Measurements from ENCODE around the gene ST3GAL6. TPM values are rescaled to one million over a fixed set of nuclear protein-coding genes. Genes with fewer than 3 reads are reported as not detected.

The ST3GAL6 gene
- total RNA-seq, 5 donors from 2014 or later (not counting 1 experiment from before 2014, with no cell fraction given), result 0.55 to 1.0 (median 0.55) TPM; not detected in 2

DNA sequence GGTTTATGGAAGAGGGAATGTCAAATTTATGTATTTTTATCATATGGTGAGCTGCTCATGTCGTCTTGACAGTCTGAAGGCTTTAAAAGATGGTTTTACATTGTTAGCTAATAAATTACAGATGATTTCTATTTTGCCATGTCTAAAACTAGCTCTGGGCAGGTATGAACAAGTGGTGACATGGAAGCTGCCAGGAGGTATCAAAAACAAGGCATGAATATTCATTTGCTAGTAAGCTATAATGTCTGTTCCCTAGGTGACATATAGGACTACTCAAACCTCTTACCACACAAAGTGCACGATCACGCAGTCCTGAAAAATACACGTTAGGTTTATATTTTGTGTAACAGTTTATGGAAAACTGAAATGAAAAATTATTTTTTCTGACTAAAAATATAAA, 34.8 kb downstream of the ST3GAL6 start:
- ATAC-seq (replicated peaks in 1 of 4), result no peak
- Histone ChIP-seq H3K36me3 (ENCODE audit: control insufficient read depth in 2 of 2, extremely low read depth in 1 of 2, insufficient read depth in 1 of 2, low read length in 1 of 2) (no peaks in the 10 kb centered on the region), H3K4me3 (ENCODE audit: control insufficient read depth in 1 of 2, extremely low read depth in 1 of 2, low read length in 1 of 2) (no peak overlapping the region), H3K27ac (ENCODE audit: low read length) (no peak overlapping the region), H3K9me3 (no peaks in the 10 kb centered on the region), H3K27me3 (replicated peaks in 1 of 2; ENCODE audit: control insufficient read depth in 2 of 2, extremely low read depth in 1 of 2, insufficient read depth in 2 of 2, low read length in 1 of 2) (no peaks in the 10 kb centered on the region), H3K4me1 (ENCODE audit: control insufficient read depth in 1 of 2, extremely low read depth in 1 of 2, insufficient read depth in 2 of 2, low read length in 2 of 2) (peaks cover 0 to 3% of the 10 kb centered on the region in 2 experiments)
- no peaks in the 10 kb centered on the region for H3K36me3 Mint-ChIP-seq
- POLR2A ChIA-PET, result no interaction called here
- WGBS (ENCODE audit: insufficient coverage), result no CpG with 5 or more reads among the region's 4 CpGs
- no peak for DNase-seq
- H3K27me3 Mint-ChIP-seq, result no peaks in the 10 kb centered on the region
- CTCF ChIA-PET, result no interaction called here
- no peaks in the 10 kb centered on the region for H3K4me1 Mint-ChIP-seq
- no peaks in the 10 kb centered on the region for H3K9me3 Mint-ChIP-seq
- H3K4me3 Mint-ChIP-seq, result no peak overlapping the region
- no peak overlapping the region for H3K27ac Mint-ChIP-seq

DNA sequence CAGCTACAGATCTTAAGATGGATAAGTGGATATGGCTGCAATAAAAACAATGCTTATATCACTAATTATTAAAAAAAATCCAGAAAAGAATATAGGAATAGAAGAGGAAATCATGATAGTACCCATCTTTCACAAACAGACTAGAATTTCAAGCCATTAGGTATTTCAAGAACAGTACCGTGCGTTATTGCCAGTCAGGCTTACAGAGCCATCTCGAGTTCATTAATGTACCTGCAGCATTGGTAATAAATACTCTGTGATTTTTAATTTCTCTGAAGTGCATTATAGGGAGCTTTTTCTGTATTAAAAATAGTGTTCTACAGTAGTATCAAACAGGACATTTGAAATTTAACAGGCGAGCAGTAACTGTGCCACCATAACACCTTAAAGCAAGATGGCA, 35.7 kb downstream of the ST3GAL6 start:
- no peak overlapping the region for H3K27ac ChIP-seq (ENCODE audit: low read length)
- H3K27me3 Mint-ChIP-seq, result no peaks in the 10 kb centered on the region
- H3K4me1 ChIP-seq (ENCODE audit: control insufficient read depth in 1 of 2, extremely low read depth in 1 of 2, insufficient read depth in 2 of 2, low read length in 2 of 2), result peaks cover 0 to 3% of the 10 kb centered on the region in 2 experiments
- POLR2A ChIA-PET, result no interaction called here
- H3K36me3 ChIP-seq (ENCODE audit: control insufficient read depth in 2 of 2, extremely low read depth in 1 of 2, insufficient read depth in 1 of 2, low read length in 1 of 2), result no peaks in the 10 kb centered on the region
- no peaks in the 10 kb centered on the region for H3K36me3 Mint-ChIP-seq
- no peaks in the 10 kb centered on the region for H3K9me3 Mint-ChIP-seq
- WGBS (ENCODE audit: insufficient coverage), result no CpG with 5 or more reads among the region's 4 CpGs
- H3K27ac Mint-ChIP-seq, result no peak overlapping the region
- DNase-seq, result no peak
- no peaks in the 10 kb centered on the region for H3K27me3 ChIP-seq (replicated peaks in 1 of 2; ENCODE audit: control insufficient read depth in 2 of 2, extremely low read depth in 1 of 2, insufficient read depth in 2 of 2, low read length in 1 of 2)
- no peak overlapping the region for H3K4me3 Mint-ChIP-seq
- H3K4me1 Mint-ChIP-seq, result no peaks in the 10 kb centered on the region
- CTCF ChIA-PET, result interaction anchor here in 1 of 2 donors (0.7 kb wide), 1 partner anchor 741 kb away, joined by 3 read pairs; no protein-coding TSS in a partner anchor
- no peak overlapping the region for H3K4me3 ChIP-seq (ENCODE audit: control insufficient read depth in 1 of 2, extremely low read depth in 1 of 2, low read length in 1 of 2)
- no peak for ATAC-seq (replicated peaks in 1 of 4)
- H3K9me3 ChIP-seq, result no peaks in the 10 kb centered on the region

DNA sequence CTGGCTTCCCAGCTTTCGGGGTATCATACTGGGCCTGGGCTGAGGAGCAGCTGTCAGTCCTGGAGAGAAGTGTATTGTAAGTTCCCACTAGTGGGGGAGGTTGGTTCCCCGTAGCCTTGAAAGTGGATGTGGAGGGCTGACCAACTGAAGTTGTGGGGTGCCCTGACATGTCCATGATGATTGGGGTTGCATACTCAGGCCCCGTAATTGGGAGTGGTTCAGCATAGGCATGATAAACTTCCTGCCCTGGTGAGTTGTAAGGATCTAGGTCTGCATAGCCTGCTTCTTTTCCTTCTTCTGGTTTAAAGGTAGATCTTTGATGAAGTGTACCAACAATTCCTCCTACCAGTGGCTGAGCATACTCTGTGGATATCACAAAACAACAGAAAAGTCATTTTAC, 36.3 kb downstream of the ST3GAL6 start:
- DNase-seq (no peak), ATAC-seq (replicated peaks in 1 of 4) (no peak)
- Mint-ChIP-seq H3K27me3 (no peaks in the 10 kb centered on the region), H3K36me3 (no peaks in the 10 kb centered on the region), H3K4me3 (no peak overlapping the region), H3K27ac (no peak overlapping the region), H3K9me3 (no peaks in the 10 kb centered on the region), H3K4me1 (no peaks in the 10 kb centered on the region)
- Histone ChIP-seq H3K4me3 (ENCODE audit: control insufficient read depth in 1 of 2, extremely low read depth in 1 of 2, low read length in 1 of 2) (no peak overlapping the region), H3K36me3 (ENCODE audit: control insufficient read depth in 2 of 2, extremely low read depth in 1 of 2, insufficient read depth in 1 of 2, low read length in 1 of 2) (no peaks in the 10 kb centered on the region), H3K27me3 (replicated peaks in 1 of 2; ENCODE audit: control insufficient read depth in 2 of 2, extremely low read depth in 1 of 2, insufficient read depth in 2 of 2, low read length in 1 of 2) (no peaks in the 10 kb centered on the region), H3K9me3 (no peaks in the 10 kb centered on the region), H3K4me1 (ENCODE audit: control insufficient read depth in 1 of 2, extremely low read depth in 1 of 2, insufficient read depth in 2 of 2, low read length in 2 of 2) (peaks cover 0 to 3% of the 10 kb centered on the region in 2 experiments), H3K27ac (ENCODE audit: low read length) (no peak overlapping the region)
- POLR2A ChIA-PET, result no interaction called here
- CTCF ChIA-PET, result no interaction called here
- WGBS (ENCODE audit: insufficient coverage), result 94% methylated on average over 2 of the region's 3 CpGs

DNA sequence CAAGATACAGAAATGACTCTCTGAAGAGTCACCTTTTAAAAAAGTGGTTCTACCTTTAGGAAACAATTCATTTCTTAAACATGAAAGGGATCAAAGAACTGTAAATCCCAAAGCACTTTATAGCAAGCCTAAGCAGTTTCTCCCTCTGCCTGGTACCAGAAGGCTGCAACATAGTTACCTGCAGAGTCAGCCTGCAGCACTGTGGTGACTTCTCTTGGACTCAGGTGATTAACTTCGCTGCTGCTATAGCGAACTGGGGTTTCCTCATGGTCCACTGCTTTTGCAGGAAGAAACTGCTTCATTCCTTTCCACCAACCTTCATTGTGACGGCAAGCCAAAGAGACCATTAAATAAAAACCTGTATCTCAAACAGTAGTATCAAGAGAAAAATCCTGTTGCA, 37.3 kb downstream of the ST3GAL6 start:
- no peaks in the 10 kb centered on the region for H3K4me1 Mint-ChIP-seq
- H3K27me3 Mint-ChIP-seq, result no peaks in the 10 kb centered on the region
- CTCF ChIA-PET, result no interaction called here
- H3K9me3 ChIP-seq, result no peaks in the 10 kb centered on the region
- POLR2A ChIA-PET, result no interaction called here
- H3K27ac ChIP-seq (ENCODE audit: low read length), result no peak overlapping the region
- peaks cover 0 to 3% of the 10 kb centered on the region in 2 experiments for H3K4me1 ChIP-seq (ENCODE audit: control insufficient read depth in 1 of 2, extremely low read depth in 1 of 2, insufficient read depth in 2 of 2, low read length in 2 of 2)
- no peaks in the 10 kb centered on the region for H3K9me3 Mint-ChIP-seq
- H3K4me3 ChIP-seq (ENCODE audit: control insufficient read depth in 1 of 2, extremely low read depth in 1 of 2, low read length in 1 of 2), result no peak overlapping the region
- H3K27me3 ChIP-seq (replicated peaks in 1 of 2; ENCODE audit: control insufficient read depth in 2 of 2, extremely low read depth in 1 of 2, insufficient read depth in 2 of 2, low read length in 1 of 2), result no peaks in the 10 kb centered on the region
- H3K36me3 ChIP-seq (ENCODE audit: control insufficient read depth in 2 of 2, extremely low read depth in 1 of 2, insufficient read depth in 1 of 2, low read length in 1 of 2), result no peaks in the 10 kb centered on the region
- H3K27ac Mint-ChIP-seq, result no peak overlapping the region
- no peak overlapping the region for H3K4me3 Mint-ChIP-seq
- WGBS (ENCODE audit: insufficient coverage), result 75% methylated on average over 2 of the region's 3 CpGs
- peaks cover under 1% of the 10 kb centered on the region for H3K36me3 Mint-ChIP-seq
- no peak for DNase-seq
- ATAC-seq (replicated peaks in 1 of 4), result no peak

DNA sequence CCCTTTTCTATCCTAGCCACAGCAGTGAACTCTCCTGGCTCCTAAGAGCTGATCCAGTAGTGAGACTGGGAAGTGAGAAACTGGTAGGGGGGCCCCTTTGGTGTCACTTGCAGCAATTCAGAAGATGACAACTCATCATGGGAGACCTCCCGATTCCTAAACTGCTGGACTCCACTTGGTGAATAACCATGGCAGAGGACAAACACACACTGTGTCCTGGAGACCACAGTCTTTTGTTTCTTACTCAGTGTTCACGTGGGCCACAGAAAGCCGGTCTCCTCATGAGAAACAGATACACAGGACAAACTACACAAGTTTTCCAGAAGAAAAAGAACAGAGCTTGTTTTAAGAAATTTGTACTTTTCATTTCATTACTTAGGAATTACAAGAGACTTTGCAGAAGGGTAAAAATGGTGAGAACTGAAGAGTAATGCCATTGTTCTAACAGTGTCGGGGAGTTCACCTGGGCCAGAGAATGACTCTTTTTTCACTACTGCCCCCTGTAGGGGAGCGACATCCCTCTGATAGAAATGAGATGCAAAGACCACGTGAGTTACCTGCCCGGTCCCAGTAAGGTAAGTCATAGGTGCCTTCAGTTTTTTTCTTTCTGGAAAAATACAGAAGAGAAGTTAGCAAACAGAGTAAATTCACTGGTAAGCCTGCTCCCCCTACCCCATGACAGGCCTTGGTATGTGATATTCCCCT, 38.1 kb downstream of the ST3GAL6 start:
- Mint-ChIP-seq H3K36me3 (peaks cover 3% of the 10 kb centered on the region), H3K9me3 (no peaks in the 10 kb centered on the region), H3K27me3 (no peaks in the 10 kb centered on the region), H3K4me1 (no peaks in the 10 kb centered on the region), H3K4me3 (no peak overlapping the region), H3K27ac (no peak overlapping the region)
- ATAC-seq (replicated peaks in 1 of 4) (no peak), DNase-seq (no peak)
- H3K4me3 ChIP-seq (ENCODE audit: control insufficient read depth in 1 of 2, extremely low read depth in 1 of 2, low read length in 1 of 2), result no peak overlapping the region
- no peaks in the 10 kb centered on the region for H3K36me3 ChIP-seq (ENCODE audit: control insufficient read depth in 2 of 2, extremely low read depth in 1 of 2, insufficient read depth in 1 of 2, low read length in 1 of 2)
- CTCF ChIA-PET, result no interaction called here
- H3K9me3 ChIP-seq, result no peaks in the 10 kb centered on the region
- peaks cover 0 to 3% of the 10 kb centered on the region in 2 experiments for H3K4me1 ChIP-seq (ENCODE audit: control insufficient read depth in 1 of 2, extremely low read depth in 1 of 2, insufficient read depth in 2 of 2, low read length in 2 of 2)
- no peaks in the 10 kb centered on the region for H3K27me3 ChIP-seq (replicated peaks in 1 of 2; ENCODE audit: control insufficient read depth in 2 of 2, extremely low read depth in 1 of 2, insufficient read depth in 2 of 2, low read length in 1 of 2)
- POLR2A ChIA-PET, result no interaction called here
- WGBS (ENCODE audit: insufficient coverage), result 100% methylated on average over 1 of the region's 7 CpGs
- no peak overlapping the region for H3K27ac ChIP-seq (ENCODE audit: low read length)

DNA sequence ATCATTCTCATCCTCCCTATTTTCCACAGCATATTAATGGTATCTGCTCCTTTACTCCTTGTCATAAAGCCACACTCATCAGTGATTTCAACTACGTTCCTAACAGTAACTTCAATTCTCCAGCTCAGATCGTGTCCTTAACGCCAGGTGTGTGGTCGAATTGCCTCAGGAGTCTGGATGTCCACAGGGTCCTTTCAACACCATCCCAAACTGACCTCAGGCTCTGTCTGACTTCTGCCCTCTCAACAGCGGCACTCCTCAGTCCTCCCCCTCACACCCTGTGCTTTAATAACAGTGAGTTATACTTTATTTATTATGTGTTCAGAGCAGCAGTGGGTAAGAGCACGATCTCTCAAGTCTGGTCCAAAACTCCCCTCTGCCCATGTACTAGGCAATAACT, 42.4 kb downstream of the ST3GAL6 start:
- Histone ChIP-seq H3K9me3 (no peaks in the 10 kb centered on the region), H3K36me3 (ENCODE audit: control insufficient read depth in 2 of 2, extremely low read depth in 1 of 2, insufficient read depth in 1 of 2, low read length in 1 of 2) (no peaks in the 10 kb centered on the region), H3K4me1 (ENCODE audit: control insufficient read depth in 1 of 2, extremely low read depth in 1 of 2, insufficient read depth in 2 of 2, low read length in 2 of 2) (no peaks in the 10 kb centered on the region), H3K27me3 (replicated peaks in 1 of 2; ENCODE audit: control insufficient read depth in 2 of 2, extremely low read depth in 1 of 2, insufficient read depth in 2 of 2, low read length in 1 of 2) (no peaks in the 10 kb centered on the region), H3K4me3 (ENCODE audit: control insufficient read depth in 1 of 2, extremely low read depth in 1 of 2, low read length in 1 of 2) (no peak overlapping the region), H3K27ac (ENCODE audit: low read length) (no peak overlapping the region)
- H3K36me3 Mint-ChIP-seq, result peaks cover 13% of the 10 kb centered on the region
- no peak overlapping the region for H3K27ac Mint-ChIP-seq
- no peaks in the 10 kb centered on the region for H3K4me1 Mint-ChIP-seq
- WGBS (ENCODE audit: insufficient coverage), result 88% methylated on average over 4 of the region's 6 CpGs
- peaks cover 0 to 3% of the 10 kb centered on the region in 2 donors for H3K27me3 Mint-ChIP-seq
- DNase-seq (no peak), ATAC-seq (replicated peaks in 1 of 4) (no peak)
- H3K9me3 Mint-ChIP-seq, result no peaks in the 10 kb centered on the region
- ChIA-PET CTCF (interaction anchor here (1.0 to 1.6 kb wide), 3 partner anchors 10 to 12 kb away, joined by 3 to 5 read pairs (median 3); no protein-coding TSS in a partner anchor), POLR2A (no interaction called here)
- no peak overlapping the region for H3K4me3 Mint-ChIP-seq

Data from T-cell (primary cell).